MCF 10A (cell line): ENCODE data around the gene MERTK. TPM values are rescaled to one million over a fixed set of nuclear protein-coding genes. Genes with fewer than 3 reads are reported as not detected.
"Not testable (repeated sequence)": the region's sequence is repeated elsewhere in the genome, so short reads cannot be mapped to it uniquely, and the experiment has no call there.

ENCODE experiments used
- Bru-seq: library from RNA; stranded (reverse); fragments of 400-500 nt; gene quantifications from one replicate; lab custom pipeline; 2021; lab: Mats Ljungman, UMichigan
- BruChase-seq, 2 experiments: library from RNA; stranded (reverse); fragments of 400-500 nt; gene quantifications; one replicate each; lab custom pipeline; 2021; lab: Mats Ljungman, UMichigan
- BruUV-seq: library from RNA; stranded (reverse); fragments of 400-500 nt; replicated peaks from 2 replicates; lab custom pipeline; 2021; lab: Mats Ljungman, UMichigan
- CTCF ChIA-PET: fragments of 300-600 bp; sonication (Branson Sonifier 250); formaldehyde crosslinking; extraction: SDS; loops from one replicate; lab custom pipeline; 2021; ENCODE audit warnings: antibody characterized with exemption, inconsistent platforms; lab: Yijun Ruan, JAX
- POLR2A ChIA-PET: fragments of 300-600, 350-650 bp; sonication (Branson Sonifier 250); formaldehyde crosslinking; extraction: SDS; loops from one replicate; lab custom pipeline; 2020; ENCODE audit warnings: antibody characterized with exemption, inconsistent platforms; lab: Yijun Ruan, JAX
- DNase-seq: peaks from one replicate; pipeline ENCODE4 v3.0.0-alpha.2; 2018; ENCODE audit not compliant: unreplicated experiment
- H3K27ac Mint-ChIP-seq: one replicate; pipeline ENCODE4 v1.8.0; 2022; ENCODE audit warnings: mild to moderate bottlenecking, low read depth, mixed read lengths; ENCODE audit not compliant: unreplicated experiment
- H3K27me3 Mint-ChIP-seq: one replicate; pipeline ENCODE4 v1.8.0; 2022; ENCODE audit warnings: mixed read lengths; ENCODE audit not compliant: insufficient read depth, unreplicated experiment
- H3K36me3 Mint-ChIP-seq: one replicate; pipeline ENCODE4 v1.8.0; 2022; ENCODE audit warnings: mild to moderate bottlenecking, moderate library complexity, mixed read lengths; ENCODE audit not compliant: insufficient read depth, unreplicated experiment
- H3K4me1 Mint-ChIP-seq: one replicate; pipeline ENCODE4 v1.8.0; 2022; ENCODE audit warnings: mixed read lengths; ENCODE audit not compliant: insufficient read depth, unreplicated experiment
- H3K4me3 Mint-ChIP-seq: one replicate; pipeline ENCODE4 v1.8.0; 2022; ENCODE audit warnings: mild to moderate bottlenecking, moderate library complexity, mixed read lengths; ENCODE audit not compliant: unreplicated experiment
- H3K9me3 Mint-ChIP-seq: one replicate; pipeline ENCODE4 v1.8.0; 2022; ENCODE audit warnings: mixed read lengths; ENCODE audit not compliant: unreplicated experiment
- intact Hi-C: fragments of 100-400 bp; cut with micrococcal nuclease; formaldehyde crosslinking; loops from 2 replicates; pipeline ENCODE4 v1.14.1; 2022
- long read RNA-seq: library from polyadenylated mRNA; stranded (forward); transcript quantifications from one replicate; pipeline ENCODE4 v2.0.0, GENCODE V29; 2022
- total RNA-seq: library from RNA; stranded (reverse); gene quantifications from 2 replicates; pipeline ENCODE4 v1.2.3, GENCODE V29; 2022
- TF ChIP-seq, protein P1 (sequence below): fragments of 200-600 bp; IDR thresholded peaks from one replicate; pipeline ENCODE4 v1.8.0; 2022; ENCODE audit warnings: antibody characterized with exemption, mild to moderate bottlenecking; ENCODE audit not compliant: unreplicated experiment

The MERTK gene
- total RNA-seq (0.19 and 0.49 TPM in 2 replicates), Bru-seq, nascent RNA (percentile 20 among the genes with signal in this experiment), BruChase-seq, experiment 1, labeled RNA remaining after a 6-hour chase (percentile 24 among the genes with signal in this experiment), BruChase-seq, experiment 2, labeled RNA remaining after a 2-hour chase (percentile 19 among the genes with signal in this experiment)
- long read RNA-seq, partial matches to known transcripts: 0 of 1 reads
- long read RNA-seq, other reads (novel, unspliced or antisense): 0 of 1 reads

DNA sequence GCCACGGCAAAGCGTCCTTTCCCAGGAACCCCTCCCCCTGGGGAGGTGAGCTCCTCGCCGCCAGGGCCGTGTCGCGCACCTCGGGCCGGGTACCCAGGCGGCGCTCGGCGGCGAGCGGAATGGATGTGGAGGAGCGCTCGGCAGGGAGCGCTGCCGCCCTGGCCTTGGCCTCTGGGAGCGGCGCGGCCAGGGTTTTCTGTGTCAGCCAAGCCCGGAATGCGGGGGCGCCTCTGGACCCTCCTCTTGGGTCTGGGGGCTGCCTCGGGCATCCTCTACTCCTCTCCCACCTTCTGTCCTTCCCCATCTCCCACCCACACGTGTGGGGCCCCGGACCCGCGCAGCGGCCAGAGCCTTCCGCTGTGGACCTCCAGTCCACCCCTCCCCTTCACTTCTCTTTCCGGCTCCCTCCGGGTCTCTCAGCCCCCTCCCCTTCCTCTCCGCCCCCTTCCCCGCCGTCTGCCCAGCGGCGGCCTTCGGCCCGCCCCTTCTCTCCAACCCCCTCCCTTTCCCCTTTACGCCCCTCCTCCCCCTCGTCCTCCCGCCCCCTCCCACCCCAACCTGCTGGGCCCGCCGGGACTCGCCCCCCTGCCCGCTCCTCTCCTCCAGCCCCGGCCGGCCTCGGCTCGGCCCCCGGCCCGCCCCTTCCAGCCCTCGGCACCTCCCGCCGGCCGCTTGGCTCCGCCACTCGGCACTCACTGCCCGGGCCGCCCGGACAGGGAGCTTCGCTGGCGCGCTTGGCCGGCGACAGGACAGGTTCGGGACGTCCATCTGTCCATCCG, at the start of gene MERTK:
MERTK (plus strand) TSS at position 684 of the 779 bp plus-strand sequence. CDS start 129 bp downstream, outside the sequence.
- BruUV-seq: no TSS peak
- TF ChIP-seq, protein P1, sequence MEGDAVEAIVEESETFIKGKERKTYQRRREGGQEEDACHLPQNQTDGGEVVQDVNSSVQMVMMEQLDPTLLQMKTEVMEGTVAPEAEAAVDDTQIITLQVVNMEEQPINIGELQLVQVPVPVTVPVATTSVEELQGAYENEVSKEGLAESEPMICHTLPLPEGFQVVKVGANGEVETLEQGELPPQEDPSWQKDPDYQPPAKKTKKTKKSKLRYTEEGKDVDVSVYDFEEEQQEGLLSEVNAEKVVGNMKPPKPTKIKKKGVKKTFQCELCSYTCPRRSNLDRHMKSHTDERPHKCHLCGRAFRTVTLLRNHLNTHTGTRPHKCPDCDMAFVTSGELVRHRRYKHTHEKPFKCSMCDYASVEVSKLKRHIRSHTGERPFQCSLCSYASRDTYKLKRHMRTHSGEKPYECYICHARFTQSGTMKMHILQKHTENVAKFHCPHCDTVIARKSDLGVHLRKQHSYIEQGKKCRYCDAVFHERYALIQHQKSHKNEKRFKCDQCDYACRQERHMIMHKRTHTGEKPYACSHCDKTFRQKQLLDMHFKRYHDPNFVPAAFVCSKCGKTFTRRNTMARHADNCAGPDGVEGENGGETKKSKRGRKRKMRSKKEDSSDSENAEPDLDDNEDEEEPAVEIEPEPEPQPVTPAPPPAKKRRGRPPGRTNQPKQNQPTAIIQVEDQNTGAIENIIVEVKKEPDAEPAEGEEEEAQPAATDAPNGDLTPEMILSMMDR: peak; percentile 43
- intact Hi-C loops: loop anchor here (1.0 kb wide), 1 partner anchor 150 kb away; no protein-coding TSS in a partner anchor
- Mint-ChIP-seq H3K4me3 (peak within 1 kb of the TSS; percentile 74), H3K4me1 (peaks cover 19% of the 10 kb centered on the region), H3K36me3 (no peaks in the 10 kb centered on the region), H3K9me3 (no peaks in the 10 kb centered on the region), H3K27ac (no peak within 1 kb of the TSS), H3K27me3 (peaks cover 32% of the 10 kb centered on the region)
- POLR2A ChIA-PET: no interaction called here
- CTCF ChIA-PET: interaction anchor here (0.7 to 2.8 kb wide), 2 partner anchors 10 to 148 kb away, joined by 3 to 17 read pairs; no protein-coding TSS in a partner anchor
- peak; percentile 44 for DNase-seq

DNA sequence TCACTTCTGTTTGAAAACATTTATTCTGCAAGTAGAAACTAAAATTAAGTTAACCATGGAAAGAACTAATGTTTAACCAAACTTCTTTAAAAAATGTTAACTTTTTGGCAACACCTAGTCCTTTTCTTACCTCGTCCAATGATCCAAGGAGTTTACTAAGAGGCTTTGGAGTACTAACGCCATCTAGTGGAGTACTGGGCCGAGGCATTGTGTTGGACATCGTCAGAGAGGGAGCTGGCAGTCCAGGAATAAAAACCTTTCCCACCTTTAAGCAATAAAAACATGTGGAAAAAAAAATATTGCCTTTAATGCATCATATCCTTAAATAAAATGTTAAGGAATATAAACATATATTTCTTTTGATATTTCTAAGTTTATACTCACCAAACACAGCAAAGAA, 47.8 kb upstream of the MERTK start:
- H3K27ac Mint-ChIP-seq, BruUV-seq, POLR2A ChIA-PET, H3K4me3 Mint-ChIP-seq, CTCF ChIA-PET, H3K27me3 Mint-ChIP-seq, H3K9me3 Mint-ChIP-seq, H3K4me1 Mint-ChIP-seq, intact Hi-C loops: not testable (repeated sequence)
- peak; percentile 42 for DNase-seq
- TF ChIP-seq, protein P1: peak; percentile 25
- peaks cover 55% of the 10 kb centered on the region for H3K36me3 Mint-ChIP-seq

DNA sequence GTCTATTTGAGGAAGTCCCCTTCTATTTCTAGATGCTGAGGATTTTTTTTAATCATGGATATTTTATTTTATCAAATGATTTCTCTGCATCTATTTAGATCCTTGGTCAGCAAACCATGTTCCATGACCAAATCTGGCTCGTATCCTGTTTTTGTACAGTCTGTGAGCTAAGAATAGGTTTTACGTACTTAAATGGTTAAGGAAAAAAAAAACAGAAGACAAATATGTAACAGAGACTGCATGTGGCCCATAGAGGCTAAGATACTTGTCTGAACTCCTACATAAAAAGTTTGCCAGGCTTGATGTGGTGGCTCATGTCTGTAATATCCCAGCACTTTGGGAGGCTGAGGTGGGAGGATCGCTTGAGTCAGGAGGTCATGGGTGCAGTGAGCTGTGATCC, 45.9 kb upstream of the MERTK start:
- H3K27ac Mint-ChIP-seq, H3K4me3 Mint-ChIP-seq, H3K4me1 Mint-ChIP-seq, BruUV-seq, POLR2A ChIA-PET, H3K27me3 Mint-ChIP-seq, CTCF ChIA-PET, DNase-seq, H3K9me3 Mint-ChIP-seq, intact Hi-C loops: not testable (repeated sequence)
- peaks cover 58% of the 10 kb centered on the region for H3K36me3 Mint-ChIP-seq

DNA sequence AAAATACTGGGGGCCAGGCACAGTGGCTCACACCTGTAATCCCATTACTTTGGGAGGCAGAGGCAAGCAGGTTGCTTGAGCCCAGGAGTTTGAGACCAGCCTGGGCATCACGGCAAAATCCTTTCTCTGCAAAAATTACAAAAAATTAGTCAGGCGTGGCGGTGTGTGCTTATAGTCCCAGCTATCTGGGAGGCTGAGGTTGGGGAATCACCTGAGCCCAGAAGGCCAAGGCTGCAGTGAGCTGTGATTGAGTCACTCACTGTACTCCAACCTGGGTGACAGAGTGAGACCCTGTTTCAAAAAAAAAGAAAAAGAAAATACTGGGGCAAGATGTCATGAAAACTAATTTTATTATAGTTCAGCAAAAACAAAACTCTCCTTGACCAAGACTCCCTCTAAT, 38.4 kb upstream of the MERTK start:
- intact Hi-C loops, BruUV-seq, H3K9me3 Mint-ChIP-seq, H3K27me3 Mint-ChIP-seq, POLR2A ChIA-PET, H3K4me3 Mint-ChIP-seq, CTCF ChIA-PET, H3K27ac Mint-ChIP-seq, DNase-seq: not testable (repeated sequence)
- Mint-ChIP-seq H3K4me1 (peaks cover 11% of the 10 kb centered on the region), H3K36me3 (peaks cover 60% of the 10 kb centered on the region)

DNA sequence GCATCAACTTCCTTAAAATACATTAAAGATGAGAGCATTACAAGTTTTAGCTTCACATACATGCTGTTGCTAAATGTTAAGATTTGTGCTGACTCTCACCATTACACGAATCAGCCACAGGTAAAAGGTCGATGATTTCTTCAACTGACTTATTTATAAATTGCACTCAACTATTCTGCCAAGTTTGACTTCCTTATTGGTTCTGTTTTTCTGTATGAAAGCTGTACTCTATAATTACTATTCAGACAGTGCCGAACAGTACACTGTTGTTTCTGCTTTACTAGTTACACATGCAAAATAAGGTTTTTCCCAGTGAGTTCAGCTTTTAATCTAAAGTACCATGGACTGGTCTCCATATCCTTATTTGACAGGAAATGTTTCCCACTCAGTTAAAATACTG, 33.3 kb upstream of the MERTK start:
- H3K4me3 Mint-ChIP-seq, CTCF ChIA-PET, H3K27me3 Mint-ChIP-seq, POLR2A ChIA-PET, H3K27ac Mint-ChIP-seq, intact Hi-C loops, BruUV-seq, DNase-seq, H3K9me3 Mint-ChIP-seq: not testable (repeated sequence)
- Mint-ChIP-seq H3K4me1 (peaks cover 11% of the 10 kb centered on the region), H3K36me3 (peaks cover 58% of the 10 kb centered on the region)

DNA sequence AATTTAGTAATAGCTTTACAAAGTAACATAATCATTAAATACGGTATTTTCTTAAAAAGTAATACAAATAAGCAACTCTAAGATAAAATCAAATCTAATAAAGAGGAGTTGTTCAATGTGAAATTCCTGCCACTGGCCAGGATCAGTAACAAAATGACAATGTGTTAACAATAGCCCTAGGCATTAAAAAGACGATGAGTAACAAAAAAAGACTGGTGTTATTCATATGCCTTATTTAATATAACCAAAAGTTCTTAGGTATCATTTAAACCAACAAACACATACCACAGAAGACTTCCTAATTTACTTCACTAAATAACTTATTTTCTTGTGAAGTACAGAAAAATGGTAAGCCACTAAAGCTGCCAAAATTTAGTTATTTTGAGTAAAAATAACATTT, 25.6 kb upstream of the MERTK start:
- H3K4me3 Mint-ChIP-seq, H3K9me3 Mint-ChIP-seq, BruUV-seq, POLR2A ChIA-PET, DNase-seq, H3K27me3 Mint-ChIP-seq, intact Hi-C loops, H3K4me1 Mint-ChIP-seq, CTCF ChIA-PET, H3K27ac Mint-ChIP-seq: not testable (repeated sequence)
- H3K36me3 Mint-ChIP-seq: peaks cover 48% of the 10 kb centered on the region
